HG03103 (cell line): ENCODE data around the gene MED16.
A peak's percentile ranks its signal among the peaks of the same experiment; 100 is the strongest.

ENCODE experiments used
- ATAC-seq: cut with Tn5 transposase; IDR thresholded peaks from one replicate; pipeline ENCODE4 v1.9.1; 2021; ENCODE audit warnings: low read depth; ENCODE audit not compliant: unreplicated experiment

Gene MED16, protein sequence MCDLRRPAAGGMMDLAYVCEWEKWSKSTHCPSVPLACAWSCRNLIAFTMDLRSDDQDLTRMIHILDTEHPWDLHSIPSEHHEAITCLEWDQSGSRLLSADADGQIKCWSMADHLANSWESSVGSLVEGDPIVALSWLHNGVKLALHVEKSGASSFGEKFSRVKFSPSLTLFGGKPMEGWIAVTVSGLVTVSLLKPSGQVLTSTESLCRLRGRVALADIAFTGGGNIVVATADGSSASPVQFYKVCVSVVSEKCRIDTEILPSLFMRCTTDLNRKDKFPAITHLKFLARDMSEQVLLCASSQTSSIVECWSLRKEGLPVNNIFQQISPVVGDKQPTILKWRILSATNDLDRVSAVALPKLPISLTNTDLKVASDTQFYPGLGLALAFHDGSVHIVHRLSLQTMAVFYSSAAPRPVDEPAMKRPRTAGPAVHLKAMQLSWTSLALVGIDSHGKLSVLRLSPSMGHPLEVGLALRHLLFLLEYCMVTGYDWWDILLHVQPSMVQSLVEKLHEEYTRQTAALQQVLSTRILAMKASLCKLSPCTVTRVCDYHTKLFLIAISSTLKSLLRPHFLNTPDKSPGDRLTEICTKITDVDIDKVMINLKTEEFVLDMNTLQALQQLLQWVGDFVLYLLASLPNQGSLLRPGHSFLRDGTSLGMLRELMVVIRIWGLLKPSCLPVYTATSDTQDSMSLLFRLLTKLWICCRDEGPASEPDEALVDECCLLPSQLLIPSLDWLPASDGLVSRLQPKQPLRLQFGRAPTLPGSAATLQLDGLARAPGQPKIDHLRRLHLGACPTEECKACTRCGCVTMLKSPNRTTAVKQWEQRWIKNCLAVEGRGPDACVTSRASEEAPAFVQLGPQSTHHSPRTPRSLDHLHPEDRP

DNA sequence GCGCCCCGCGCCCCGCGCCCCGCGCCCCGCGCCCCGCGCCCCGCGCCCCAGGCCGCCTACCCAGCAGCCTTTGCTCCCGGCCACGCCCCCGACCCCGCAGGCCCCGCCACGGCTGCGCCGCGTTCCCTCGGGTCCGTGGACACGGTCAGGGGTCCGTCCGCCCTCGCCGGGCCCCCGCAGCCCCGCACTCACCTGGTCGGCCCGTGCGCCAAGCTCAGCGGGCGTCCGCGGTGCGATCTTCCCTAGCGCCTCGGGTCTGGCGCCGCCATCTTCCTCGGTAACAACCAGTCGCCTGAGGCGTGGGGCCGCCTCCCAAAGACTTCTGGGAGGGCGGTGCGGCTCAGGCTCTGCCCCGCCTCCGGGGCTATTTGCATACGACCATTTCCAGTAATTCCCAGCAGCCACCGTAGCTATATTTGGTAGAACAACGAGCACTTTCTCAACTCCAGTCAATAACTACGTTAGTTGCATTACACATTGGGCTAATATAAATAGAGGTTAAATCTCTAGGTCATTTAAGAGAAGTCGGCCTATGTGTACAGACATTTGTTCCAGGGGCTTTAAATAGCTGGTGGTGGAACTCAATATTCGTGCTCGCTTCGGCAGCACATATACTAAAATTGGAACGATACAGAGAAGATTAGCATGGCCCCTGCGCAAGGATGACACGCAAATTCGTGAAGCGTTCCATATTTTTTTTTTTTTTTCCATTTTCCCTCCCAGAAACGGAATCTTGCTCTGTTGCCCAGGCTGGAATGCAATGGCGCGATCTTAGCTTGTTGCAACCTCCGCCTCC lies at the start of gene MED16, which contains the start of gene RNU6-9:
Gene MED16 (minus strand): TSS at position 294 of the 796 bp plus-strand sequence. CDS start 2,056 bp downstream, outside the sequence.
Gene RNU6-9 (plus strand): TSS at position 591 of the 796 bp plus-strand sequence.
- ATAC-seq = peak; percentile 62

DNA sequence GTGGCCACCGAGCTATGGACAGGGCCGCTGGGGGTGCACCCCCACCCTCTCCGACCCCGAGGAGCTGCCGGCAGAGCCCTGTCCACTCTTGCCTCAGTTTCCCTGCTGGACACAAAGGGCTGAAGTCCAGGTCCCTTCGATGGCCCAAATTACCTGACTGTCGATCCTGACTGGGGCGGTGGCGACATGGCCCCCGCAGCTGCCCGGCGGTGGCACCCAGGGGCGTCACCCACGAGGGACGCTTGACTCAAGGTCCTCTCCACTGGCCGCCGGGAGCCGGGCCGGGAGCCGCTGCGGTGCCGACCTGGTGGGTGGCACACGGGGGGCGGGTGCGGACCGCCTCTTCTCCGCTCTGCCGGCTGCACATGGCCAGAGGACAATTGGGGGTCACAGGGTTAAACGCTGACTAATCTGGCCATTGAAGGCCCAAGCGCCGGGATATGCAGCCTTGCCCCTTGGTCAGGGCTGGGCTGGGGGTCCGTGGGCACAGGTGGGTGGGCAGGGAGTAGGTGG lies 49.2 kb upstream of the MED16 start:
- no peak for ATAC-seq

DNA sequence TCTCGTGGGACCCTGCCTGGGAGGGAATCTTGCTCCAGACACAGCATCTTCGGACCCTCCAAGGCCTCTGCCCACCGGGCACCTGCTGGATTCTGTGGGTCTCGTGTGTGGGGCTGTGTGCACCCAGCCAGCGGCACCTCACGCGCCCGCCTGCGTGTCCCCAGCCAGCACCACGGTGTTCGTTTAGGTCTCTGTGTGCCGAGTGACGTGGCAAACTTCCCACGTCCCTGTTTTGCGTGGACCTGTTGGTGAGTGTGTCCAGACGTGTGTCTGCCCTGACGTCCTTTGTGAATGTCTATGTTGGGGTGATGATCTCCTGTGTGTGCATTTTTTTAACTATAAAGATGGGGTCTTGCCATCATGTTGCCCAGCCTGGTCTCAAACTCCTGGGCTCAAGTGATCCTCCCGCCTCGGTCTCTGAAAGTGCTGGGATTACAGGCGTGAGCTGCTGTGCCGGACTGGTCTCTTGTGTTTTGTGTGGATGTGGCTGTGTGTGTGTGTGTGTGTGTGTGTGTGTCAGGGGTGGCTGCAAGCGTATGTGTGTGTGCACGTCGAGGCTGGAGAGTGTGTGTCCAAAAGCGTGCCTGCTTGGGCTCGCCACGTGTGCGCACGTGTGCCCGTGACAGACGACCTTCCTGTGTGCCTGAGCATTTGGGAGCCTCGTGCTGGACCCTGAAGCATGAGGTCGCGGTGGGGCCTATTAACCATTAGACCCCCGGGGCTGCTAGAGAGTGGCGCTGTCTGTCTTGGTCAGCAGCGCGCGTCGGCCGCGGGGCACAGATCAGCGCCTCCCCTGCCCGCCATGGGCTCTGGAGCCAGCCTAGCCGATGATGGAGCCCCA lies 48.5 kb upstream of the MED16 start:
- ATAC-seq = no peak

DNA sequence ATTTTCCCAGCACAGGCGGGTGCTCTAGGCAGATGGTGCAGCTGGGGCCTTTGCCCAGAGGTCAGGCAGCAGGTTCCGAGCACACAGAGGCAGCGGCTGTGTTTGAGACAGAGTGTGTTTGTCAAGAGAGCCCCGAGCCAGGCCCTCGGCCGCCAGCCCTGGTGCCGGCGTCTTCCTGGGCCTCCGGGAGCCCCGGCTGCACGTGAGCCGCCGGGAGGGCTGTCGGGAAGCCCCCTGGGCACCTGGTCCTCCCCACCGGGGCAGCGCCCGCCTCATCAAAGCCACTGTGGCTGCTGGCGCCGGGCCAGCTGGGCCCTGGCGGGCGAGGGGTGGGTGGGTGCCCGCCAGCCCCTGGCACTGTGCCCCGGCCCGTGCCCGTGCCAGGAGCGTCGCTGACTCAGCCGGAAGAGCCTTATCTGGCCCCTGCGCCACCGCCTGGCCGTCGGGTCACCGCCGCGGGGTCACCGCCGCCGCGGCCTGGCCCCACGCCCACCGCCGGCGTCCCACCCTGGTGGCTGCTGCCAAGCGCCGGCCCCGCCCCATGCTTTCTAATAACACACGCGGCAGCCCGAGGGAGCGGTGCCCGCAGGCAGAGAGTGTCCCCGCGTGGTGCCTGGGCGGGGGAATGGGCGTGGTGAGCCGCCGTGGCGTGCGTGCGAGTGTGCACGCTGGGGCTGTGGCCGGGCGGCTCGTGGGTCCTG lies 47.8 kb upstream of the MED16 start:
- no peak for ATAC-seq

DNA sequence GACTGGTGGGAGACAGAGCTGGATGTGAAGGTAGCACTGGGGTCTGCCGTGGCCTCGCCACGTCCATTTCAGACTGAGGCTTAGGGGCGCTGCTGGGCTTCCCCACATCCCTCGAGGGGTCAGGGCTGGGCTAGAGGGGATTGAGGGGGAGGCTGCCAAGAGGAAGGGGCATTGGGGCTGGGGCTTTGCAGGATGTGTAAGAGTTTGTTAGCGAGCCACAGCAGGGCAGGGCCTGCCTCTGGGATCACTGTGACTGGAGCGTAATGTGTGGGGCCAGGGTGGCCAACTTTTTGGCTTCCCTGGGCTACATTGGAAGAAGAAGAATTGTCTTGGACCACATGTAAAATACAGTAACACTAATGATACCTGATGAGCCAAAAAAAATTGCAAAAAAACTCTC lies 46.9 kb upstream of the MED16 start:
- ATAC-seq = no peak

DNA sequence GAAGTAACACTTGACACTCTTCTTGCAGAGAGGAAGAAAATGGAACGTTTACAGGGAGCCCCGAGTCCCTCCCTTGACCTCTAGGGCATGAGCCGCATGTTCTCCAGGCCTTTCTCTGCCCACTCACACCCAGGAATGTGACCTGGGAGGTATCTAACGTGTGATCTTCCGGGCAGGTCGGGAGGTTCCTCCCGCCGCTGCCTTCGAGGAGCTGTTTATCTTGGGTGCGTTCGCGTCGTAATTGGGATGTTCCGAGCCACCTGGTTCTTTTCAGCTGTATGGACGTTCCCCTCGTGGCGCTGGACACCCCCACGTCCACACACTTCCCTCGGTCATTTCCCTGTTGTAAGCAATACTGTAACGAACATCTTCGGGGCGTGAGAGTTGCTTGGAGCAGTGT lies 46.5 kb upstream of the MED16 start:
- no peak for ATAC-seq

DNA sequence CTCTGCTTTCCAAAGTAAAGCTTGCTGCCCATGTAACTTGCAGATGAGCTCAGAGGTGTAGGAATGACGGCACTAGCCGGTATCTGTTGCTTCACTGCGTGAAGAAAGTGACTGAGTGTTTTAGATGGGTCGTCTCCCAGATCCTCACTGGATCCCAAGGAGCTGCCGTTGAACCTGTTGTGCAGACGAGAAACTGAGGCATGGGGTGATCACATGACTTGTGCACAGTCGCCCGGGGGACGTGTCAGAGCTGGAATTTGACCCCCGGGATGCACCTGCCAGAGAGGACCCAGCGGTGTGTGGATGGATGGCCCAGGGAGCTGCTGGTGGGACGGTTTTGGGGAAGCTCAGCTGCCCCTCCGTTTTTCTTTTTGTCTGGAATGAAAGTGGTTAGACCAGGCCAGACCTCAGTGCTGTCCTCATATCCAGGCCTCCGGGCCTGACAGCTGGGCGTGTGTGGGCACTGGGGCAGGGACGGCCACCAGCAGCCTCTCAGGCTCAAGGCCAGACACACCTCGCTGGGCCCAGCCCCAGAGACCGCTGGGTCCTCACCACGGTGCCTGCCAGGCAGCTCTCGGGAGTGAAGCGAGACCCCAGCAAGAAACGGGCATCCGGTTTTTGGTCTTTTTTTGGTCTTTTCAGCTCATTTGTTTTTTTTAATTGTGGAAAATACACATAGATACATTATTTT lies 45.4 kb upstream of the MED16 start:
- no peak for ATAC-seq

DNA sequence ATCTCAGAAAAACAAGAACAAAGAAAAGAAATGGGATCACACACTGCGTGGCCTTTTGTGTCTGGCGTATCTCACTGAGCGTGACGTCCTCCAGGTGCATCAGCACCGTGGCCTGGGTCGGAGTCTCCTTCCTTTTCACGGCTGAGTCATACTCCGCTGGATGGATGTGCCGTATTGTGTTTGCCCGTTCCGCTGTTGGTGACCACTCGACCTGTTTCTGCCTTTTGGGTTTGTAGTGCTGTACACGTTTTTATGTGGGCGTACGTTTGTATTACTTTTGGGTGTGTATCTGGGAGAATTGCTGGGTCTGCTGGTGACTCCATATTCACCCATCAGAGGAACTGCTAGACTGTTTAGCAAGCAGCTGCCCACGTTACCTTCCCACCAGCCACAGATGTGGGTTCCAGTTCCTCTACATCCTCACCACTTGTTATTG lies 44.3 kb upstream of the MED16 start:
- no peak for ATAC-seq

DNA sequence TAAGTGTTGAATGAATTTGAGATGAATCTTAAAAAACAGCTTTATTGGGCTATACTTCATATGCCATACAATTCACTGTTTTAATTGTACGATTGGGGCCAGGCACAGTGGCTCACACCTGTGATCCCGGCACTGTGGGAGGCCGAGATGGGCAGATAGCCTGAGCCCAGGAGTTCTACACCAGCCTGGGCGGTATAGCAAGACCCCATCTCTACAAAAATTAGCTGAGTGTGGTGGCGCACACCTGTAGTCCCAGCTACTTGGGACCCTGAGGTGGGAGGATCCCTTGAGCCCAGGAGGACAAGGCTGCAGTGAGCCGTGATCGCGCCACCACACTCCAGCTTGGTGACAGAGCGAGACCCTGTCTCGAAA lies 43.2 kb upstream of the MED16 start:
- no peak for ATAC-seq

DNA sequence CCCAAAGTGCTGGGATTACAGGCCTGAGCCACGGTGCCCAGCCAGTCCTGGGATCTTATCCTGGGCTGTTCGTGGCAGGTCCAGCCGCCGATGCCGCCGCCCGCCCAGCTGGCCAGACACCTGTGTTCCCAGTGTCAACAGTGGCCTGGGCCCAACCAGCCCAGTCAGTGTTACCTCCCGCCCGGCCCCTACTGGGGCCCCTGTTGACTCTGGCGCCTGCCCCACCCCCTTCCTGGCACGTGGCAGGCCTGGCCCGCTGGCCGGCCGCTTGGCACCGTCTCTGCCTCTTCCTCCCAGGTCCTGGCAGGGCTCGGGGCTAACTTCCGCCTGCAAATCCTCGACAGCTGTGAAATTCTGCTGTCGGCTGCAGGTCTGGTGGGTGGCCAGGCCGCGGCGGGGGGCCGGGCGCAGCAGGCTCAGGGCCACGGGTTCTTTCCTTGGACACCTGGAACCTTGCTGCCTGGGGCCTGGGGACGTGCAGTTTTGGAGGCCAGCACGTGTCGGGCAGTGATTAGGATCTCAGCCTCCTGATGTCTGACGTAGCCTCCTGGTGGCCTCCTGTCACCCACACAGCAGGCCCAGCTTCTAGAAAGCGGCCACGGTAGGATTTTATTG lies 42.0 kb upstream of the MED16 start:
- ATAC-seq = no peak

DNA sequence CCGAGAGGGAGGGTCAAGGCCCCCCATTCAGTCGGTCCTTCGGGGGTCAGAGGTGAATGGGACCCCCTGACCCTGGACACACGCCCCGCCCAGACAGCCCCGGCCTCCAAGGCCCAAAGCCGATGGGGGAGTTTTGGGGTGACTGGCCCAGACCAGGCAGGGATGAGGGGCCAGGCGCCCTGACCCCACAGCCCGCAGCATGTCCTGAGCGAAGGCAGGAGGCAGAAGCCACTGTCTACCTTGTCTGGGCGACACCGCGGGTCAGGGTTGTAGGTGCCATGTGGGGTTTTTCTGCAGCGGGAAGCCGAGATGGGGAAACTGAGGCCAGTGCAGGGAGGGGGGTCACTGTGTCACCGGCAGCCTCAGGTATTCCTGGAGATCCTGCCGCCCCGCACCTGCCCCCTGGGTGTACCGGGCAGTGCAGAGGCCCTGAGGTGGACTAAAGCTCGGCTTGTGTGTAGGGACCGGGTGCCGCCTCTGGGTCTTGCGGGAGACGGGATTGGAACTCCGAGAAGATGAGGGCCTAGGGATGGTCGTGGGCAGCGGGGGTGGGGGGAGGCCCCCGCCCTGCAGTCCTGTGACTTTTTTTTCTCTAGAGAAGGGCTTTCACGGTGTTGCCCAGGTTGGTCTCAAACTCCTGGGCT lies 41.3 kb upstream of the MED16 start:
- no peak for ATAC-seq

DNA sequence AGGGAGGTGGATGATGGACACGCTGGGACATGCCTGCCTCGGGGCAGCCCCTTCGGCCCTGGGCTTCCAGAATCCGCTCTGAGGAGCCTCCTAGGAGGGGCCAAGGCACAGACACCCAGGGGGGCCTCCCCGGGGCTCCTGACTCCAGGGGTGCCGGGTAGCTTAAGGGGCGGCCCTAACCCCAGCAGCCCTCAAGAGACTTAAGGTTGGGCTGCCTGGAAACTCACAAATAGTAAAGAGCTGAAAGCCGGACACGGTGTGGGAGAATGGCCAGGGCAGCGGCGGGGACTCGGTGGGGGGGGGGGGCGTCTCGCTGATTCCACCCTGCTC lies 40.5 kb upstream of the MED16 start:
- ATAC-seq = no peak

DNA sequence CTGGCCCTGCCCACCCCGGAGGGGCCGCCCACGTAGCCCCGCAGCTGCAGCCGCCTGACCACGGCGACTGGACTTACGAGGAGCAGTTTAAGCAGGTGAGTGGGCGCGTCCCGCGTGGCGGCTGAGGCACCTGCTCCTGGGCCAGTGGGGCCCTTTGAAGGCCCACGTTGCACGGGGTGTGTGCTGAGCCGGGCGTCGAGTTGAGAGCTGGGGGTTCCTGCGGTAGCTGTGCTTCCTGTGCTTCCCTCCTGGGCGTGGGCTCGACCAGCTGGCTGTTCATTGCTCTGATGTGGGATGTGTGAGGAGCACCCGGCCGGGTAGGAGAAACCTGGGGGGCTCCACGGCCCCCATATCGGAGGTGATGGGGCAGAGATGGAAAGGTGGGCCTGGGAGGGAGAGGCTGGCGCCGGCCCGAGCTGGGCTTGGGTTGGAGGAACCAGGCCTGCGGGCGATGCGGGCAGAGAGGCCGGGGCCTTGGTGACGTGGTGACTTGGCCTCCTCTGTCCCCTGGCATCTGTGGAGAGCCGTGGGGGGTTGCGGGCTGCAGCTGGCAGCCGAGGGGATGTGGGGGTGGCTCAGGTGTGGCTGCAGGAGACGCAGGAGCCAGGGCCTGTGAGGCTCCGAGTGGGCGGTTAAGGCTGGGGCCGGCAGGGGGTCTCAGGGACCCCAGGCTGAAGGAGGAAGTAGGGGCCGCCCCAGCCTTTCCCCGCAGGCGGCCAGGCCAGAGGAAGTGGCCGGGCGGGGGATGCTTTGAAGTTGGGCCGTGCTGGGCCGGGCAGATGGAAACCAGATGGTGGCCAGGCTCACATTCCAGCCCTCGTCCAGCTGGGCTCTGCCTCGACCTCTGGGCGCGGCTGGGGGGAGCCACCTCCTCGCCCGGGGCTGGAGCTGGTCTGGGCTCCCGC lies 39.9 kb upstream of the MED16 start:
- ATAC-seq = no peak

DNA sequence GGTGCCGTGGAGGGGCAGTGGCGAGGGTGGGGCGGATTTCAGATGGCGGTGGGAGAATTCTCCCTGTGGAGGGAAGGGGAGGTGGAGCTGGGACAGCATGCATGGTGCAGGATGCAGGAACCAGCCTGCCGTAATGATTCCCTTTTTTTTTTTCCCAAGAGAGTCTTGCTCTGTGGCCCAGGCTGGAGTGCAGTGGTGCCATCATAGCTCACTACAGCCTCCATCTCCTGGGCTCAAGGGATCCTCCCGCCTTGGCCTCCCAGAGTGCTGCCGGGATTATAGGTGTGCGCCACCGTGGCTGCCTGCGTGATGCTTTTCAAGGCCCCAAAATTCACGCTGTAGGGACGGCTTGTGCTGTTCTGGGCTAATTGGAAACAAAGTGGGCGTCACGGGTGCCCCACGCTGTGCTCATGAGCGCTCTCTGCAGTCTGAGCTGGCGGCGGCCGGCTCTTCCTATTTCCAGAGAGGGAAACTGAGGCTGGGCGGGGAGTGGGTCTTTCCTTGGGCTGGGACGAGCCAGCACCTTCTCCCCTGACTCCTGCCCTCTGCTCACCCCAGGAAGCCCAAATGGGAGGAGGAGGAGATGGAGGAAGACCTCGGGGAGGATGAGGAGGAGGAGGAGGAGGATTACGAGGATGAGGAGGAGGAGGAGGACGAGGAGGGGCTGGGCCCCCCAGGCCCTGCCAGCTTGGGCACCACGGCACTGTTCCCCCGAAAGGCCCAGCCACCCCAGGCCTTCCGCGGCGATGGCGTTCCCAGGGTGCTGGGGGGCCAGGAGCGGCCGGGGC lies 39.1 kb upstream of the MED16 start:
- no peak for ATAC-seq

DNA sequence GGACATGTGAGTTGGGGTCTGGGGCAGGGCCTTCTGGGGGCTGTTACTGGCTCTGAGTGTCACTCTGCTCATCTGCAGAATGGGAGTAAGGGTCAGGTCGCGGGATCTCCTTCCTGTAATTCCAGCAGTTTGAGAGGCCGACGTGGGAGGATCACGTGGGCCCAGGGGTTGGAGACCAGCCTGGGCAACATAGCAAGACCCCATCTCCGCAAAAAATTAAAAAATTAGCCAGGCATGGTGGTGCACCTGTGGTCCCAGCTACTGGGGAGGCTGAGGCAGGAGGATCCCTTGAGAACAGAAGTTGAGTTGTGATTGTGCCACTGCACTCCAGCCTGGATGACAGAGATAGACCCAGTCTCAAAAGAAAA lies 36.9 kb upstream of the MED16 start:
- ATAC-seq = no peak
